ENCODE measurements around the gene CRIP2. TPM values are rescaled to one million over a fixed set of nuclear protein-coding genes. Genes with fewer than 3 reads are reported as not detected.

The CRIP2 gene
- total RNA-seq, 2 donors from 2014 or later, result 0.97 to 2.2 TPM

- no peak overlapping the region for H3K4me3 Mint-ChIP-seq
- no peak for ATAC-seq (replicated peaks)
- H3K9me3 Mint-ChIP-seq, result no peaks in the 10 kb centered on the region
- H3K4me1 Mint-ChIP-seq, result no peaks in the 10 kb centered on the region
- no peak overlapping the region for H3K27ac Mint-ChIP-seq
- H3K36me3 Mint-ChIP-seq (ENCODE audit: low read depth), result peaks cover 29% of the 10 kb centered on the region
- H3K27me3 Mint-ChIP-seq, result no peaks in the 10 kb centered on the region
These were observed 25.1 kb upstream of the CRIP2 start for GRCh38 chr14:105449276-105450122.

DNA sequence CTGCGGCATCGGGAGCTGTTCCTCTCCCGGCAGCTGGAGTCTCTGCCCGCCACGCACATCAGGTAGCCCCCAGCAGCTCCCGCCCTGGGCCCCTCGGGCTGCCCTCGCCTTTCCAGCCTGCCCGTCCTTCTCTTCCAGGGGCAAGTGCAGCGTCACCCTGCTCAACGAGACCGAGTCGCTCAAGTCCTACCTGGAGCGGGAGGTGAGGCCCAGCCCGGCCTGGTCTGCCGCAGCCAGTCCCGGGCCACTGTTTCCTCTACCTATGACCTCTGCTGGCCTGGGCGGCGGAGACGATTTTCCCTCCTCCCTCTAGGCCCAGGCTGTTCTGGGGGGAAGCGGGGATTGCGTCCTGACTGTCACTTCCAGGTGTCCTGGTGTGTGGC lies 24.5 kb upstream of the CRIP2 start:
- Mint-ChIP-seq H3K4me3 (no peak overlapping the region), H3K36me3 (ENCODE audit: low read depth) (peaks cover 36% of the 10 kb centered on the region), H3K4me1 (no peaks in the 10 kb centered on the region), H3K27ac (no peak overlapping the region), H3K9me3 (no peaks in the 10 kb centered on the region), H3K27me3 (no peaks in the 10 kb centered on the region)
- ATAC-seq (replicated peaks), result no peak

GRCh38 chr14:105450864-105451720 lies 23.5 kb upstream of the CRIP2 start:
- no peak overlapping the region for H3K27ac Mint-ChIP-seq
- no peaks in the 10 kb centered on the region for H3K4me1 Mint-ChIP-seq
- no peaks in the 10 kb centered on the region for H3K27me3 Mint-ChIP-seq
- no peak for ATAC-seq (replicated peaks)
- no peaks in the 10 kb centered on the region for H3K9me3 Mint-ChIP-seq
- no peak overlapping the region for H3K4me3 Mint-ChIP-seq
- H3K36me3 Mint-ChIP-seq (ENCODE audit: low read depth), result peaks cover 43% of the 10 kb centered on the region

- no peak for ATAC-seq (replicated peaks)
- Mint-ChIP-seq H3K27me3 (no peaks in the 10 kb centered on the region), H3K9me3 (no peaks in the 10 kb centered on the region), H3K4me1 (no peaks in the 10 kb centered on the region), H3K4me3 (no peak overlapping the region), H3K36me3 (ENCODE audit: low read depth) (peaks cover 48% of the 10 kb centered on the region), H3K27ac (no peak overlapping the region)
These were observed 21.7 kb upstream of the CRIP2 start for GRCh38 chr14:105452963-105453362.

DNA sequence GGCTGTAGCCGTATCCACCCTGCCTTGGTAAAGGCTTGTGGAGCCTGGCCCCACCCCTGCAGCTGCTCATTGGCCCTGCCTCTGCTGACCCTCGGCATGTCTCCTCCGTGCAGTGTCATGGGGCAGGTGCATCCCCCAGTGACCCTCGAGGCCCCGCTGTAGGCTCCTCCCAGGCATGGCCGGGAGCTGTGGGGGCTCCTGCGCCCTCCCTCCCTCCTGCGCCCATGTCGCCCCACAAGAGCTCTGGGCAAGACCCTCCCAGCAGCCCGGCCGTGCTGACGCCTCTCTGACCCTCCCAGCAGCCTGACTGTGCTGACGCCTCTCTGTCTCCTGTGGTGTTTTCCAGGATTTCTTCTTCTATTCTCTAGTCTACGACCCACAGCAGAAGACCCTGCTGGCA lies 20.8 kb upstream of the CRIP2 start:
- no peak for ATAC-seq (replicated peaks)
- H3K4me1 Mint-ChIP-seq, result no peaks in the 10 kb centered on the region
- H3K4me3 Mint-ChIP-seq, result no peak overlapping the region
- peaks cover 48% of the 10 kb centered on the region for H3K36me3 Mint-ChIP-seq (ENCODE audit: low read depth)
- no peak overlapping the region for H3K27ac Mint-ChIP-seq
- H3K27me3 Mint-ChIP-seq, result no peaks in the 10 kb centered on the region
- no peaks in the 10 kb centered on the region for H3K9me3 Mint-ChIP-seq

DNA sequence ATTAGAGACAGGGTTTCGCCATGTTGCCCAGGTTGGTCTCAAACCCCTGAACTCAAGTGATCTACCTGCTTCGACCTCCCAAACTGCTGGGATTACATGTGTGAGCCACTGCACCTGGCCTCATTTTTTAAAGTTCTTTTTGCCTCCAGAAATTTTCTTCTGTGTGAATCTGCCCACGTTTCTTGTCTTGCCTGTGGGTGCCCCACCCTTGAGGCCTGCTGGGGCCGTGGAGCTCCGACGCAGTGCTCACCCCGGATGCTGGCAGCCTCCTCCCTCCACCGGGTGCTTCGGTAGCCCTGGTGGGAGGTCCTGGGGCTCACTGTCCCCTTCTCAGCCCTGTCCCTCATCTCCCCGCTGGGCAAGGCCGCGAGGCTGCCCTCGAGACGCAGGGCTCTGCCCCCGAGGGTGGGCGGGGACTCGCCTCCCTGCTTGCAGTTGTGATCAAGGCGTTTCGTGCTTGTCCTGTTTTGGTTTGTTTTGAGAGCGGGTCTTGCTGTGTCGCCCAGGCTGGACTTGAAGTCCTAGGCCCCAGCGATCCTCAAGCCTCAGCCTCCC lies 19.5 kb upstream of the CRIP2 start:
- no peak overlapping the region for H3K27ac Mint-ChIP-seq
- H3K9me3 Mint-ChIP-seq, result no peaks in the 10 kb centered on the region
- ATAC-seq (replicated peaks), result no peak
- peaks cover 48% of the 10 kb centered on the region for H3K36me3 Mint-ChIP-seq (ENCODE audit: low read depth)
- no peaks in the 10 kb centered on the region for H3K27me3 Mint-ChIP-seq
- no peaks in the 10 kb centered on the region for H3K4me1 Mint-ChIP-seq
- H3K4me3 Mint-ChIP-seq, result no peak overlapping the region

GRCh38 chr14:105455766-105456660 lies 18.6 kb upstream of the CRIP2 start:
- H3K9me3 Mint-ChIP-seq, result no peaks in the 10 kb centered on the region

DNA sequence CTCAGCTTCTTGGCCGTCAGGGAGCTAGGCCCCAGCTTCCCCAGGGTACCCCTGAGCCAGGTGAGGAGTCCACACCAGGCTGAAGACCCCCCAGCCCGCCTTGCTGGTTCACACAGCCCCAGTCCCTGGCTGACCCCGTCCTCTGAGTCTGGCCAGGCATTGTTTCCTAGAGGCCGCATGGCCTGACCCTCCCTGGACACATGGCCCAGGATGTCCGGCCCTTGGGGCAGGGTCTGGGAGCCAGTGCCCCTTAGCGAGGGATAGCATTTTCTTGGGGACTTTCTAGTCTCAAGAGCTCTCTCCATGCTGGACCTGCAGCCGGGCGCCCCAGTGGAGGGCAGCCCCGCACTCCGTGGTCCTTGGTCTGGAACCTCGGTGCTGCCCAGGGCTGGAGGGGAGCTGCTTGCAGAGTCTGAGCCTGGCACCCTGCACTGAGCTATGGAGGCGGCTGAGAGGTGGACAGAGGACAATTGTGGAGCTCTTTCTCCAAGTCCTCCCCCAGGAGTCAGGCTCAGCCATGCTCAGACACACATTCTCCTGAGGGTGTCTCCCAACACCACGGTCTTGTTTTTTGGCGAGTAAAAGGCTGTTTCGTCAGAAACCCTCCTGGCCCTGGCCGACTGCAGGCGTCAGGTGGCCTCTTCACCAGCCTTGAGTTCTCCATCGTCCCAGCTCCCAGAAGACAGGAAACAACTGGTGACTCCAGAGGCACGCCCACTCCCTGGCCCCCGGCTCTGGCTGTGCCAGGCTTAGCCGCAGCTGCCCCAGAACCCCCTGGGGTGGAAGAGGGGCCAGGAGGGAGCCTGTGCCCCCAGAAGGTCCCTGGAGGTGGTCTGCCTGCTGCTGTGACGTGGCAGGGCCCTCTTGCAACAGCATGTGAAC lies 17.6 kb upstream of the CRIP2 start:
- no peak for ATAC-seq (replicated peaks)
- H3K4me1 Mint-ChIP-seq, result no peaks in the 10 kb centered on the region

More at GRCh38 chr14:105455766-105456660, 18.6 kb upstream of the CRIP2 start:
- Mint-ChIP-seq H3K27me3 (no peaks in the 10 kb centered on the region), H3K4me3 (no peak overlapping the region), H3K27ac (no peak overlapping the region), H3K36me3 (ENCODE audit: low read depth) (peaks cover 48% of the 10 kb centered on the region), H3K4me1 (no peaks in the 10 kb centered on the region)
- no peak for ATAC-seq (replicated peaks)

GRCh38 chr14:105458010-105458409 lies 16.6 kb upstream of the CRIP2 start:
- H3K4me3 Mint-ChIP-seq, result no peak overlapping the region
- no peak overlapping the region for H3K27ac Mint-ChIP-seq
- no peak for ATAC-seq (replicated peaks)
- no peaks in the 10 kb centered on the region for H3K27me3 Mint-ChIP-seq
- H3K36me3 Mint-ChIP-seq (ENCODE audit: low read depth), result peaks cover 39% of the 10 kb centered on the region
- no peaks in the 10 kb centered on the region for H3K9me3 Mint-ChIP-seq
- H3K4me1 Mint-ChIP-seq, result no peaks in the 10 kb centered on the region

More for the DNA sequence above, 17.6 kb upstream of the CRIP2 start:
- H3K27me3 Mint-ChIP-seq, result no peaks in the 10 kb centered on the region
- H3K36me3 Mint-ChIP-seq (ENCODE audit: low read depth), result peaks cover 48% of the 10 kb centered on the region
- H3K9me3 Mint-ChIP-seq, result no peaks in the 10 kb centered on the region
- no peak overlapping the region for H3K27ac Mint-ChIP-seq
- no peak overlapping the region for H3K4me3 Mint-ChIP-seq

GRCh38 chr14:105458571-105458970 lies 16.1 kb upstream of the CRIP2 start:
- no peak overlapping the region for H3K27ac Mint-ChIP-seq

GRCh38 chr14:105460116-105460515 lies 14.5 kb upstream of the CRIP2 start:
- H3K27ac Mint-ChIP-seq, result no peak overlapping the region
- H3K36me3 Mint-ChIP-seq (ENCODE audit: low read depth), result peaks cover 25% of the 10 kb centered on the region
- H3K4me1 Mint-ChIP-seq, result no peaks in the 10 kb centered on the region
- ATAC-seq (replicated peaks), result no peak
- no peaks in the 10 kb centered on the region for H3K9me3 Mint-ChIP-seq
- no peaks in the 10 kb centered on the region for H3K27me3 Mint-ChIP-seq
- no peak overlapping the region for H3K4me3 Mint-ChIP-seq

More at GRCh38 chr14:105458571-105458970, 16.1 kb upstream of the CRIP2 start:
- Mint-ChIP-seq H3K4me1 (no peaks in the 10 kb centered on the region), H3K36me3 (ENCODE audit: low read depth) (peaks cover 39% of the 10 kb centered on the region), H3K27me3 (no peaks in the 10 kb centered on the region), H3K4me3 (no peak overlapping the region), H3K9me3 (no peaks in the 10 kb centered on the region)
- ATAC-seq (replicated peaks), result no peak

DNA sequence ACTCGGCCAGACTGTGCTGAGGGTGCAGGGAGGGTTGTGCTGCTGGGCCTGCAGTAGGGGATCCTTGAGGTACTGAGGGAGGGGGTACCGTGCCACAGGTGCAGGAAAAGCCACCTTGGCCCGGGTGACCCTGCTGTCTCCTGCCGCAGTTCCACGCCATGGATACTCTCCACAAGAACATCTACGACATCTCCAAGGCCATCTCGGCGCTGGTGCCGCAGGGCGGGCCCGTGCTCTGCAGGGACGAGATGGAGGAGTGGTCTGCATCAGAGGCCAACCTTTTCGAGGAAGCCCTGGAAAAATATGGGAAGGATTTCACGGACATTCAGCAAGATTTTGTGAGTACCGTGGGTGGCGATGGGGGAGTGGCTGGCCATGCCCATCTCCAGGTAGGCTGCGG lies 14.0 kb upstream of the CRIP2 start:
- no peak overlapping the region for H3K27ac Mint-ChIP-seq
- no peaks in the 10 kb centered on the region for H3K4me1 Mint-ChIP-seq
- H3K36me3 Mint-ChIP-seq (ENCODE audit: low read depth), result peaks cover 20% of the 10 kb centered on the region
- ATAC-seq (replicated peaks), result no peak
- no peak overlapping the region for H3K4me3 Mint-ChIP-seq
- H3K27me3 Mint-ChIP-seq, result no peaks in the 10 kb centered on the region
- H3K9me3 Mint-ChIP-seq, result no peaks in the 10 kb centered on the region

- Mint-ChIP-seq H3K27me3 (no peaks in the 10 kb centered on the region), H3K36me3 (ENCODE audit: low read depth) (peaks cover 18% of the 10 kb centered on the region), H3K4me1 (no peaks in the 10 kb centered on the region), H3K4me3 (no peak overlapping the region), H3K9me3 (no peaks in the 10 kb centered on the region), H3K27ac (no peak overlapping the region)
- ATAC-seq (replicated peaks), result no peak
These were observed 12.7 kb upstream of the CRIP2 start for GRCh38 chr14:105461903-105462302.

Data from activated T-helper 17 cell treated with anti-CD3 and anti-CD28 coated beads, Interleukin-2, amount 50 U/mL, for 72 hours (primary cell).